GM19043 (cell line): Measurements from ENCODE around the gene ZNF780A.
A peak's percentile ranks its signal among the peaks of the same experiment; 100 is the strongest.
"Not testable (repeated sequence)": the region's sequence is repeated elsewhere in the genome, so short reads cannot be mapped to it uniquely, and the experiment has no call there.

ENCODE experiments used
- ATAC-seq: cut with Tn5 transposase; IDR thresholded peaks from one replicate; pipeline ENCODE4 v1.9.1; 2021; ENCODE audit warnings: low read depth; ENCODE audit not compliant: unreplicated experiment

Gene ZNF780A

GRCh38 chr19:40088299-40089047, 2.3 kb downstream of the ZNF780A start:
- no peak for ATAC-seq

GRCh38 chr19:40084948-40085347, 5.8 kb downstream of the ZNF780A start:
- ATAC-seq, result no peak

- no peak for ATAC-seq
Observed at GRCh38 chr19:40081411-40081810, 9.3 kb downstream of the ZNF780A start.

GRCh38 chr19:40080289-40080688, 10.5 kb downstream of the ZNF780A start:
- no peak for ATAC-seq

- ATAC-seq, result no peak
Observed at GRCh38 chr19:40078377-40078776, 12.4 kb downstream of the ZNF780A start.

DNA sequence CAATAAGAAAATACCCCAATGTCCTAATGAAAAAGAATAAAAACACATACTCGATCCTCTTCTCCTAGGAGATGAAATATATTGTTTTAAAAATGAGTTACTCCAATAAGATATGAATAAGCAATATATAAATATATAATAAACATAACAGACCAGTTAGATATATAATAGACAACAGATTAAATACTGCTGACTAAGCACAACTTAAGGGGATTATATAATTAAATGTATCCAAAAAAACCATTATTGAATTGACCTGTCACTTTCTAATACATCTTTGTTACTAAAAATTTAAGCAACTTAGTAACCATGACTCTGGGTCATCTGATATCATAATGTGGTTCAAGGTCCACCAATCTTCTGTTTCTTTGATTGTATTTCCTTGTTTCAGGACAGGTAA, 20.7 kb downstream of the ZNF780A start:
- ATAC-seq, result no peak

GRCh38 chr19:40059624-40060023, 31.1 kb downstream of the ZNF780A start:
- no peak for ATAC-seq

DNA sequence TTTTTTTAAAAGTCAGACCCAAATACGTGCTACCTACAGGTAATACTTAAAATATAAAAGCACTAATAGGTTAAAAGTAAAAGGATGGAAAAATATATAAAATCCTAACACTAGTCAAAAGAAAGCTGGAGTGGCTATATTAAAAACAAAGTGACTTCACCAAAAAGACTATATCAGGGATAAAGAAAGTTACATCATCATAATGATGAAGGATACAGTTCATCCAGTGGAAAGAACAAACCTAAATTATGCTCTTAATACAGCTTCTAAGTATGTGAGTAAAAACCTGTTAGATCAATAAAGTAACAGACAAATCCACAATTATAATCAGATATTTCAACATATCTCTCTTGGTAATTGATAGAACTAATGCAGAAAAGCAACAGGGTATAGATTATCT, 33.6 kb downstream of the ZNF780A start:
- ATAC-seq, result no peak

DNA sequence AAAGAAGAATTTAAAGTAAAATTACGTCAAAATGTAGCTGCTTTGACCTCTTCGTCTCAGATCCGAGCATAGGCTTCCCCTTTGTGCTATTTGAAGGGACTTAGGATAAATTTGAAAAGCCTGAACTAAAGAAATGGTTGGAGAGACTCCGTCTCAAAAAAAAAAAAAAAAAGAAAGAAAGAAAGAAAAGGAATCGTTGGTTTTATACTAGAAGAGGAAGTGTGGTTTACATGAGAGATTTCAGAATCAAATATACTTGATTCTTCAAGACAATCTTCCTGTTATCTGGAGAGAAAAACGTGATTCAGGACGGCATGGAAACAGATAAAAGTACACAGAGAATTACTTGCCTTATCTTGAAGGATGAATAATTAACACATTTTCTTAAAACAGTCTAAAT, 34.2 kb downstream of the ZNF780A start:
- no peak for ATAC-seq

GRCh38 chr19:40055832-40056504, 34.8 kb downstream of the ZNF780A start, which contains the start of gene ZNF780B:
ZNF780B (minus strand) TSS chr19:40056231; CDS start chr19:40050332, 5,899 bp downstream.
- ATAC-seq, result peak; percentile 66

DNA sequence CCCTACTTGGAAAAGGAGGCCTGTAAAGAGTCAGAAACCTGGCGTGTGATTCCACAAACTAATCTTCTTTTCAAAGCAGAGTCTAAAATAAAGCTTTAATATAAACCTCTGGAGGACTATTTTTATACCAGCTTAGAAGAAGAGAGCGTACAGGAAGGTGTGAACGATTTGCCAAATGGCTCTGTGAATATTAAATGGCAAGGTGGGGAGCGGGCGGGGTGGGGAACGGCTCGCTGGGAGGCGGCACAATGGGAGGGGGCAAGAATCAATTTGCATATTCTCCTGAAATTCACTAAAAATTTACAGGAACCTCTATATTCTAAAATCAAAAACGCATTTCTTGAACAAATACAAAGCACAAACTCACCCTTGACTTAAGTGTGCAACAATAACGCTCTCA, 35.7 kb downstream of the ZNF780A start:
- ATAC-seq, result no peak

- ATAC-seq, result no peak
Observed at GRCh38 chr19:40054632-40055031, 36.1 kb downstream of the ZNF780A start.

GRCh38 chr19:40053491-40053890, 37.3 kb downstream of the ZNF780A start:
- no peak for ATAC-seq

GRCh38 chr19:40041718-40042117, 49.0 kb downstream of the ZNF780A start:
- not testable (repeated sequence) for ATAC-seq

GRCh38 chr19:40038047-40038446, 52.7 kb downstream of the ZNF780A start:
- not testable (repeated sequence) for ATAC-seq

DNA sequence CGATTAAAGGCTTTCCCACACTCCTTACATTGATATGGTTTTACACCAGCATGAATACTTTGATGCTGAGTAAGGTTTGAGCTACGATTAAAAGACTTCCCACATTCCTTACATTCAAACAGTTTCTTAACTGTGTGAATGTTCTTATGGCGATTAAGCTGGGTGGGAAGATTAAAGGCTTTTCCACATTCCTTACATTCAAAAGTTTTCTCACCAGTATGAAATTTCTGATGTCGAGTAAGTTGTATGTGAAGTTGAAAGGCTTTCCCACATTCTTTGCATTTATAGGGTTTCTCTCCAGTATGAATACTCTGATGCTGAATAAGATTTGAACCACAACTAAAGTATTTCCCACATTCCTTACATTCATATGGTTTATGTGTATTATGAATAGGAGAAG, 54.7 kb downstream of the ZNF780A start:
- no peak for ATAC-seq

GRCh38 chr19:40033989-40034560, 56.7 kb downstream of the ZNF780A start:
- no peak for ATAC-seq

DNA sequence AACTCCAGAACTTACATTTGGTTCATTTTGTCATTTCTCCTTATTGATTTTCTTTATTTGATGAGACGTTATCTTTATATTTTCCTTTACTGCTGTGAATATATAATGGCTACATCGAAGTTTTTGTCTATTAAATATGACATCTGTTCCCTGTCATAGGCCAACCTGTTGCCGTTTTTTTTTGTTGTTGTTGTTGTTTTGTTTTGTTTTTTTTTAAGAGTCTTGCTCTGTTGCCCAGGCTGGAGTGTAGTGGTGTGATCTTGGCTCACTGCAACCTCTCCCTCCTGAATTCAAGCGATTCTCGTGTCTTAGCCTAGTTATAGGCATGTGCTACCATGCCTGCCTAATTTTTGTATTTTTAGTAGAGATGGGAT, 64.2 kb downstream of the ZNF780A start:
- ATAC-seq, result no peak

DNA sequence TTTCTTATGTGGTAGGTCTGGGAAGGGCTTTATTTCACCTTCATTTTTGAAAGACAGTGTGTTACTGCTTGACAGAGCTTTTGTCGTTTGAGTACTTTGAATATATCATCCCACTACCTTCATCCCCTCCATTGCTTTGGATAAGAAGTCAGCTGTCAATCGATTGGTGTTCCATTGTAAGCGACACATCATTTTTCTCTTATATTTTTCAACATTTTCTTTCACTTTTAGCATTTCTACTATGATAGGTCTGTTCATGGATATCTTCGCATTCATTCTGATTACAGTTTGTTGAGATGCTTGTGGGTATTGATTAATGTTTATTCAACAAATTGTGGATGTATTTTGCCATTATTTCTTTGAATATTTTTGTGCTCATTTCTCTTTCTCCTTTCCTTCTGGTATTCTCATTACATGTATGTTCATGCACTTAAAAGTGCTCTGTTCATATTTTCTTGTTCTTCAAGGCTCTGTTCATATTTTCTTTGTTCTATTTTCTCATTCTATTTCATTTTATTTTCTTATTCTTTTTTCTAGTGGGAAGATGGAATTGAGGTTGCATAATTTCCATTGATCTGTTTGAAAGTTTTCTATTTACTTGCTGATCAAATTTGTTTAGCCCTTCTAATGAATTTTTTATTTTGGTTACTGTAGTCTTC, 64.7 kb downstream of the ZNF780A start:
- ATAC-seq, result no peak

DNA sequence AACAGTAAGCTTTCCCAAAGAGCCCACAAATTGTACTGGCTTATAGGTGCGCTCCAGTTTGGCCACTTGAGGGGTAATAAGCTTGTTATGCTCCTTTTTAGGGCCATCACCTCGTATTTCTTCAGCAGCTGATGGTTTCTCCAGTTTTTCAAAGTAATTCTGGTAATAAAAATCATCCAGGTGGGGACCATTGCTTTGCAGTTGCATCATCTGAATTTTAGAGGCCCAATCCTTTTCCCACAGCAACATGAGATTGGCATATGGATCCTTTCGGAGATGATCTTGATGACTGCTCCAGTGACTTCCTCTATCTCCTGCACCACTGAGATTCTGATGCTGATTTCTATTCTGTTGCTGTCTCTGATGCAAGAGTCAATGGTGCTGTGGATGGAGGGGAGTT, 66.8 kb downstream of the ZNF780A start:
- no peak for ATAC-seq
